ENCODE measurements around the gene DAW1.
A peak's percentile ranks its signal among the peaks of the same experiment; 100 is the strongest.
"Not testable (repeated sequence)": the region's sequence is repeated elsewhere in the genome, so short reads cannot be mapped to it uniquely, and the experiment has no call there.

Gene DAW1, protein sequence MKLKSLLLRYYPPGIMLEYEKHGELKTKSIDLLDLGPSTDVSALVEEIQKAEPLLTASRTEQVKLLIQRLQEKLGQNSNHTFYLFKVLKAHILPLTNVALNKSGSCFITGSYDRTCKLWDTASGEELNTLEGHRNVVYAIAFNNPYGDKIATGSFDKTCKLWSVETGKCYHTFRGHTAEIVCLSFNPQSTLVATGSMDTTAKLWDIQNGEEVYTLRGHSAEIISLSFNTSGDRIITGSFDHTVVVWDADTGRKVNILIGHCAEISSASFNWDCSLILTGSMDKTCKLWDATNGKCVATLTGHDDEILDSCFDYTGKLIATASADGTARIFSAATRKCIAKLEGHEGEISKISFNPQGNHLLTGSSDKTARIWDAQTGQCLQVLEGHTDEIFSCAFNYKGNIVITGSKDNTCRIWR

GRCh38 chr2:227871375-227871791 is at the start of gene DAW1:
Gene DAW1 (plus strand): TSS chr2:227871631. CDS start chr2:227871690, 59 bp downstream.
- peak; percentile 25 for DNase-seq (ENCODE audit: low spot score)

- DNase-seq (ENCODE audit: low spot score), result no peak
Measured at GRCh38 chr2:227822416-227823003, 48.9 kb upstream of the DAW1 start.

DNA sequence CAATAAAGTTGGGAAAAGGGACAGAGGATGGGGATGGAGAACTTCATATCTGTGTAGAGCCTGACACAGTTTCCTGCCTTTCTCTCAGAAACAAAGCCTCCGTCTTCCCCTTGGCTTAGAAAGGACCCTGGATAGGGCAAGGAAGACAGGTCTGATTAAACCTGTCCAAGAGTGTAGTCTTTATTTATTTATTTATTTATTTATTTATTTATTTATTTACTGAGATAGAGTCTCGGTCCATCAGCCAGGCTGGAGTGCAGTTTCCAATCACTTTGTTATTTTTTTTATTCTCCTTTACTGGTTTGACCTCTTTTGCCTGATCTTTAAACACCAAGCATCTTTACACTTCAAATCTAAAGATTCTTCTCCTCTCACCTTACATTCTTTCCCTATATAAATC is 47.5 kb upstream of the DAW1 start:
- DNase-seq (ENCODE audit: low spot score), result no peak

GRCh38 chr2:227824711-227825110 is 46.7 kb upstream of the DAW1 start:
- no peak for DNase-seq (ENCODE audit: low spot score)

DNA sequence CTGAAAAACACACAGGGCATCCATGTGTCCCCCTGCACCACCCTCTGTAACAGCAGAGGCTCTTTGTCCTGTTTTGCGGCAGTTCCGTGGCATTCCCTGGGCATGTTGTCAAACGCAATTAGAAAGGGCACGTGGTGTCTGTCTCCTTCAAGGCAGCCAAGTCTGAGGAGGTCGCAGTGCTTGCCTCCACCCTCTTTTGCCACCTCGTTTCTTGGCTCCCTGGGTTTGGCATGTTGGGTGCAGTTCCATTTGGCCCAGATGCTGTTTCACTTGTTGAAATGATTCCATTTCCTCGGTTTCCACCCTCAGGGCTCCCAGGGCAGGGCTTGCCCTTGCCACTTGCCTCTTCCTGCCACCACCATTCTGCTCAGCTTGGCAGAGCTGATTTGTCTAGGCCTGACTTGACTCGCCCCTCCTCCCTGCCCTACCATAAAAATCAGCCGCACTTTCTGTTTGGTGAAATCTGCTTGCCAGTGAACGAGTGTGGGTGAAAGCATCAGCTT is 45.4 kb upstream of the DAW1 start:
- peak; percentile 18 for DNase-seq (ENCODE audit: low spot score)

DNA sequence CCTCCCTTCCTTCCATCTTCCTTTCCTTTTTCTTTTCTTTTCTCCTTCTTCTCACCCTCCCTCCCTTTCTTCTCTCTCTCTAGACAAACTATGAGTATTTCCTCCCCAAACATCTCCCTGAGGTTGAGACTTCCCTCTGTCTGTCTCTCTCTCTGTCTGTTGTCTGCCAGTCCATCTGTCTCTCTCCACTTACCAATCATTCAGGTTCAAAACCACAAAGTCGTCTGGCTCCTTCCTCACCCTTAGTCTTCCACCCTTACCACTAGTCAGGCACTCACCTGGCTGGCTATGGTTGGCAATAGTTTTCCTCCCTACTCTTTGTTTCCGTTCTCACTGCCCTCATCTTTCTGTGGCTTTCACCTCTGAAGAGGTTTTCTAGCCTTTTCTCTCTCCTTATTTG is 44.9 kb upstream of the DAW1 start:
- no peak for DNase-seq (ENCODE audit: low spot score)

DNA sequence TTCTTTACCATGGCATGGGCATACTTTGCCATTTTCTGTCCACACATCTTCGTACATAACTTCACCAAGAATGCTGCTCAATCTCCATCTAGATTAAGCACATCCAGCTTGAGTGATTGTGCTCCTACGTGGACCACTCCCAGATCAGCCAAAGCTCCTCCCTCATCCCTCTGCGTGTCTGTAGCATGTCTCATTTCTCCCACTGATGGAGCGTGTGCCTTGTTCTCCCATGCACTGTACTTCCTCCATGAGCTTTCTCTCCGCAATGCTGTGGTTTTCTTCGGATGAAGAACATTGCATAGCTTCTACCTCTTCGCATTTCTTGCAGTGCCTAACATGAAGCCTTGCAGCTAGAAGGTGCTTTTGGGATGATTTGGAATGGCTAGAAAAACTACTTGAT is 44.3 kb upstream of the DAW1 start:
- DNase-seq (ENCODE audit: low spot score), result no peak

DNA sequence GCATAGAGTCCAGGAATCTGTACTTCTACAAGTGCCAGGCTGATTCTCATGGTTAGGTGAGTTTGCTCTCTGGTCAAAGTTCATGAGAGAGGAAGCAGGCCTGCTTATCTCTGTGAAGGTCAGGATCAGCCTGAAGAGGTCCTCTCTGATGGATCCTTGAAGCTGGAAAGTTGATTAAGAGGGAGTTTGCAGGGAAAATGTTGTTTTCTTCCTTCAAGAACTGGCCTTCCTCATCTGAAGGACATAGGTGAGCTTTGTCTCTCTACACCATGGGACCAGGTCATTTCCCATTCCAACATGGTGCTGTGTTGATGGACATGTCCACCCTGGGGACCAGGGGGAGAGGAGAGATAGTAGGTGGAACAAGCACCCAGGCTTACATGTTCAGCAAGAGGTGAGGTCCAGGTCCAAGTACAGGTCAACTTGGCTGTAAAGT is 42.9 kb upstream of the DAW1 start:
- no peak for DNase-seq (ENCODE audit: low spot score)

DNA sequence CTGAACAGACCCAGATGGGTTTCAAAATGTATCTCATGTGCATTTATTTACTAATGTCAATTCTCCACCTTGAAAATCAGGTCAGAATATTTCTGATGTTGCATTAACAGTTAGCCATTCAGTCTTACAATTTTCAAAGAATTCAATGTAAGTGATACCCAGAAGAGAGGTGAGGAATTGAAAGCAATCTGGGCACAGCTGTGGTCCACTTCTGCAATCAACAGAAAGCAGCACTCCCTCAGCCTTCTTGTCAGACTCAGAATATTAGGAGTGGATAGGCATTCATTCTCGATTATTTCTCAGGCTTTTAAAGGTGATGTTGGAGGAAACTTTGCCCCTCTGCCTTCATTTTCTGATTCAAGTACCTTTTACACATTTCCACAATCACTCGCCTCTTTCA is 42.1 kb upstream of the DAW1 start:
- no peak for DNase-seq (ENCODE audit: low spot score)

GRCh38 chr2:227834423-227834822 is 37.0 kb upstream of the DAW1 start:
- DNase-seq (ENCODE audit: low spot score), result no peak

GRCh38 chr2:227834916-227835650 is 36.3 kb upstream of the DAW1 start:
- DNase-seq (ENCODE audit: low spot score), result no peak

- not testable (repeated sequence) for DNase-seq (ENCODE audit: low spot score)
Measured at GRCh38 chr2:227839339-227840129, 31.9 kb upstream of the DAW1 start.

- no peak for DNase-seq (ENCODE audit: low spot score)
Measured at GRCh38 chr2:227846831-227847230, 24.6 kb upstream of the DAW1 start.

GRCh38 chr2:227848146-227848545 is 23.3 kb upstream of the DAW1 start:
- DNase-seq (ENCODE audit: low spot score), result no peak

GRCh38 chr2:227848586-227848985 is 22.8 kb upstream of the DAW1 start:
- peak; percentile 53 for DNase-seq (ENCODE audit: low spot score)

GRCh38 chr2:227849906-227850305 is 21.5 kb upstream of the DAW1 start:
- no peak for DNase-seq (ENCODE audit: low spot score)

- DNase-seq (ENCODE audit: low spot score), result no peak
Measured at GRCh38 chr2:227853204-227853629, 18.2 kb upstream of the DAW1 start.

- DNase-seq (ENCODE audit: low spot score), result no peak
Measured at GRCh38 chr2:227853765-227854271, 17.6 kb upstream of the DAW1 start.

- no peak for DNase-seq (ENCODE audit: low spot score)
Measured at GRCh38 chr2:227855440-227855839, 16.0 kb upstream of the DAW1 start.

- DNase-seq (ENCODE audit: low spot score), result no peak
Measured at GRCh38 chr2:227856697-227857096, 14.7 kb upstream of the DAW1 start.

GRCh38 chr2:227860221-227860641 is 11.2 kb upstream of the DAW1 start:
- DNase-seq (ENCODE audit: low spot score), result no peak

DNA sequence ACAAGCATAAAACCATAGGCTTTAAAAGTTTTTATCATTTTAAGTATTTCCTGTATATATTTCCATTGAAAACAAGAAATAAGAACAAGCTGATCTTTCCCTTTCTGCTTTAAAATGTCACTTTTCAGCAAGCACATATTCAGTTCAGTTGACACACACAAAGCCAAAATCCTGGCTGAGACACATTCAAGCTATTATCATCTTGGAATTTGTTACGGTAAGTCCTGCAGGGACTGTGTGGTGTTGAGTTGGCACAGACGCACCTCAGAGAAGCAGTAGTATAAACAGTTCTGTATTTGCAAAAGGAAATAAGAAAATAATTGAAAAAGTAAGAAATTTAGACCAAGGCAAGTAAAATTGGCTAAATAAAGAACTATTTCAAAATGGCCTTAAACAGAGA is 10.4 kb upstream of the DAW1 start:
- no peak for DNase-seq (ENCODE audit: low spot score)

Measured in CD4-positive, alpha-beta T cell treated with Interleukin-6 at 100 ng/mL for 8 hours (primary cell).